Measurements from ENCODE around the gene TP53RK. TPM values are rescaled to one million over a fixed set of nuclear protein-coding genes. Genes with fewer than 3 reads are reported as not detected.

Gene TP53RK
- total RNA-seq, 1 donor from 2014 or later = 15.9 TPM

DNA sequence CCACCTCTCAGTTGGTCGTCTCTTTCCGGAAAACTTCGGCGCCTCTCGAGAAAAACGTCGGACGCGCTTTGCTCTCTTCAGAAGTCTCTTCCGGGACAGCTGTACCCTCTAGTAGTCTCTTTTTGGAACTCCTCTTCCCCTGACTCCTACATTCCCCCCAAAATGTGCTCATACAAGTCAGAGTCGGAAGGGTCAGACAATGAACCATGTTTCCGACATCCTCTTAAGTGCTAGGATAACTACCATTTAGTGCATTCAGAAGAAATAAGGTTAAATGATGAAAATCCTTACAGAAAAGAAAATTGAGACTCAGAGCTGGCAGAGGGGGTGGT is 476 bp upstream of the TP53RK start:
- no peaks in the 10 kb centered on the region for H3K27me3 ChIP-seq
- Mint-ChIP-seq H3K4me3 (peak overlapping the region; percentile 99), H3K4me1 (peaks cover 27% of the 10 kb centered on the region), H3K9me3 (no peaks in the 10 kb centered on the region), H3K27ac (peak overlapping the region; percentile 84), H3K36me3 (peaks cover 17% of the 10 kb centered on the region), H3K27me3 (ENCODE audit: insufficient read depth, low read depth) (peaks cover 13% of the 10 kb centered on the region)
- no peaks in the 10 kb centered on the region for H4K20me1 ChIP-seq (ENCODE audit: low read depth)
- TF ChIP-seq EZH2phosphoT487 (IDR thresholded peaks at IDR 0.05) (no peak), EZH2 (IDR thresholded peaks at IDR 0.05) (no peak)
- TF ChIP-seq, protein P1, sequence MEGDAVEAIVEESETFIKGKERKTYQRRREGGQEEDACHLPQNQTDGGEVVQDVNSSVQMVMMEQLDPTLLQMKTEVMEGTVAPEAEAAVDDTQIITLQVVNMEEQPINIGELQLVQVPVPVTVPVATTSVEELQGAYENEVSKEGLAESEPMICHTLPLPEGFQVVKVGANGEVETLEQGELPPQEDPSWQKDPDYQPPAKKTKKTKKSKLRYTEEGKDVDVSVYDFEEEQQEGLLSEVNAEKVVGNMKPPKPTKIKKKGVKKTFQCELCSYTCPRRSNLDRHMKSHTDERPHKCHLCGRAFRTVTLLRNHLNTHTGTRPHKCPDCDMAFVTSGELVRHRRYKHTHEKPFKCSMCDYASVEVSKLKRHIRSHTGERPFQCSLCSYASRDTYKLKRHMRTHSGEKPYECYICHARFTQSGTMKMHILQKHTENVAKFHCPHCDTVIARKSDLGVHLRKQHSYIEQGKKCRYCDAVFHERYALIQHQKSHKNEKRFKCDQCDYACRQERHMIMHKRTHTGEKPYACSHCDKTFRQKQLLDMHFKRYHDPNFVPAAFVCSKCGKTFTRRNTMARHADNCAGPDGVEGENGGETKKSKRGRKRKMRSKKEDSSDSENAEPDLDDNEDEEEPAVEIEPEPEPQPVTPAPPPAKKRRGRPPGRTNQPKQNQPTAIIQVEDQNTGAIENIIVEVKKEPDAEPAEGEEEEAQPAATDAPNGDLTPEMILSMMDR (IDR thresholded peaks at IDR 0.05) = no peak
- H3K4me2 ChIP-seq = peak overlapping the region; percentile 82
- H3F3A ChIP-seq (ENCODE audit: low read depth) = peaks cover 32% of the 10 kb centered on the region
- DNase-seq (ENCODE audit: low spot score) = no peak
- peak overlapping the region; percentile 89 for H2AFZ ChIP-seq (replicated peaks)
- no peaks in the 10 kb centered on the region for H3K9me3 ChIP-seq (ENCODE audit: low read depth)
- peaks cover 16% of the 10 kb centered on the region for H3K4me1 ChIP-seq
- peak overlapping the region; percentile 66 for H3K9ac ChIP-seq
- no peak overlapping the region for H3K27ac ChIP-seq
- peaks cover 40% of the 10 kb centered on the region for H3K79me2 ChIP-seq (ENCODE audit: low read depth)
- peak overlapping the region; percentile 47 for H3K4me3 ChIP-seq
- peaks cover 6% of the 10 kb centered on the region for H3K36me3 ChIP-seq

DNA sequence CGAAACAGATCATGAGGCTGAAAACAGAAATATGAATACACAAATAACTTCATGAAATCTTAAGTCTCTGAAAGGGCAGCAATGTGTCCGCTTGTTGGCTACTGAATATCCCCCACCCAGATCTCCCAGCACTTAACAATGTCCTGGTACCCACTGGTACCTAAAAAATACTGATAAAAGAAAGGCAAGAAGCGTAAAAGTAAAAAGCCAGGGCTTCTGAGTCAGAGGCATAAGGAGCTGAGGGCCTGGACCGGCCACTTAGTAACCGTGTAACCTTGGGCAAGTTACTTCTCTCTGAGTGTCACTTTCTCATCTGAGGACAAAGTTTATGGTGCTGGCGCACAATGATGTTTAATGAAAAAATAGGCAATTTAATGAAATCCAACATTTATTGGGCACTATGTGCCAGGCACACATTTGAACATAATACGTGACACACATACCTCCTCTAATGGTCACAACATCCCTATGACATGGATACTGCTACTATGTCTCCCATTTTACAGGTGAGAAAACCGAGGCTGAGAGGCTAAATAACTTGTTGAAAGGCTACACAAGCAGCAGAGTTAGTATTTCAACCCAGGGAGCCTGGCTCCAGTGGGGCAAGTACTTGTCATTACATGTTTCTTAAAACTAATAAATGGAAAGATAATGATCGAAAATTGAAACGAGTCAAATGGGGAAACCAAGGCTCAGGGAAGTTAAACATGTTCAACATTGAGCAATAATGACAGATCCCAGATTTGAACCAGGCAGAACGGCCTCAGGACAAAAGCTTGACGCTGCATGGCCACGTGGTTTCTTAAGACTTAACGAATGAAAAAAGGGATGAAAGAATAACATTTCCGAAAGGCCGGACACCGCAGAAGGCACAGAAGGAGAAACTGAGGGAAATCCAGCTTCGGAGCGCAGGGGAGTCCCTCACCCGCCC is 828 bp downstream of the TP53RK start:
- peaks cover 13% of the 10 kb centered on the region for H3K27me3 Mint-ChIP-seq (ENCODE audit: insufficient read depth, low read depth)
- Histone ChIP-seq H4K20me1 (ENCODE audit: low read depth) (peaks cover 2% of the 10 kb centered on the region), H3K27me3 (no peaks in the 10 kb centered on the region)

DNA sequence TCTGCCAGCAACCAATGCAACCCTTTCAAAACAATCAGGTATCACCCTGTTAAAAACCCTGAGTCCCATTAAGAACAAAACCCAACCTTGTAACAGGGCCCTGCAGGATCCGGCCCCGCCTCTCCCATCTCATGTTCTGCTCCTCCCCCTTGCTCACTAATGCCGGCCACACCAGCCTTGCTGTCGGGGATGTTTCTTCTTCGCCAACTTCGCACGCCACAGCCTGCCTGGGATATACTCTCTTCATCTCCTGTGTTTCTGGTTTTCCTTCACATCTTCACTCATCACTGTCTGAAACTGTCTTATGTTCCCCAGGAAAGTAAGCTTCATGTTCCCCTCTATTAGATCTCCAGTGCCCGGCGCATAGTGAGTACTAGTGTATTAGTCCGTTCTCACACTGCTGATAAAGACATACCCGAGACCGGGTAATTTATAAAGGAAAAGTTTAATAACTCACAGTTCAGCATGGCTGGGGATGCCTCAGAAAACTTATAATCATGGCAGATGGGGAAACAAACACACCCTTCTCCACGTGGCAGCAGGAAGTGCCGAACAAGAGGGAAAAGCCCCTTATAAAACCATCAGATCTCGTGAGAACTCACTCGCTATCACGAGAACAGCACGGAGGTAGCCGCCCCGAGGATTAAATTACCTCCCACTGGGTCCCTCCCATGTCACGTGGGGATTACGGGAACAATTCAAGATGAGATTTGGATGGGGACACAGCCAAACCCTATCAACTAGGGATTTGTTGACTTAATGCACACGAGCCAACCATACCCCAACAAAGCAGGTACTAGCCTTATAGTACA is 5.1 kb downstream of the TP53RK start:
- H3K4me3 Mint-ChIP-seq = peak overlapping the region; percentile 69
- peaks cover 7% of the 10 kb centered on the region for H4K20me1 ChIP-seq (ENCODE audit: low read depth)
- peaks cover 18% of the 10 kb centered on the region for H3K36me3 Mint-ChIP-seq
- H3K27me3 ChIP-seq = no peaks in the 10 kb centered on the region
- no peak overlapping the region for H3K9ac ChIP-seq
- H3K9me3 ChIP-seq (ENCODE audit: low read depth) = no peaks in the 10 kb centered on the region
- H3K79me2 ChIP-seq (ENCODE audit: low read depth) = peaks cover 66% of the 10 kb centered on the region
- H3K9me3 Mint-ChIP-seq = no peaks in the 10 kb centered on the region
- H3F3A ChIP-seq (ENCODE audit: low read depth) = peaks cover 44% of the 10 kb centered on the region
- H3K4me1 Mint-ChIP-seq = peaks cover 44% of the 10 kb centered on the region
- peak overlapping the region; percentile 73 for H3K4me2 ChIP-seq
- H3K4me1 ChIP-seq = peaks cover 29% of the 10 kb centered on the region
- peak overlapping the region; percentile 43 for H3K4me3 ChIP-seq
- H2AFZ ChIP-seq (replicated peaks) = peak overlapping the region; percentile 13
- H3K27ac Mint-ChIP-seq = peak overlapping the region; percentile 11
- no peak overlapping the region for H3K27ac ChIP-seq
- TF ChIP-seq EZH2 (IDR thresholded peaks at IDR 0.05) = no peak
- TF ChIP-seq, protein P1 (IDR thresholded peaks at IDR 0.05) = no peak
- TF ChIP-seq EZH2phosphoT487 (IDR thresholded peaks at IDR 0.05) = no peak
- H3K27me3 Mint-ChIP-seq (ENCODE audit: insufficient read depth, low read depth) = peaks cover 7% of the 10 kb centered on the region
- peak; percentile 81 for DNase-seq (ENCODE audit: low spot score)
- H3K36me3 ChIP-seq = peaks cover 8% of the 10 kb centered on the region

More for the DNA sequence above, 828 bp downstream of the TP53RK start:
- TF ChIP-seq EZH2 (IDR thresholded peaks at IDR 0.05) = no peak
- TF ChIP-seq, protein P1 (IDR thresholded peaks at IDR 0.05) = no peak
- TF ChIP-seq EZH2phosphoT487 (IDR thresholded peaks at IDR 0.05) = no peak
- peak overlapping the region; percentile 82 for H3K4me2 ChIP-seq
- Mint-ChIP-seq H3K9me3 (no peaks in the 10 kb centered on the region), H3K4me3 (peak overlapping the region; percentile 99), H3K36me3 (peaks cover 18% of the 10 kb centered on the region), H3K4me1 (peaks cover 29% of the 10 kb centered on the region), H3K27ac (peak overlapping the region; percentile 95)
- H2AFZ ChIP-seq (replicated peaks) = peak overlapping the region; percentile 82
- peak overlapping the region; percentile 94 for H3K27ac ChIP-seq
- no peak for DNase-seq (ENCODE audit: low spot score)
- peaks cover 47% of the 10 kb centered on the region for H3K79me2 ChIP-seq (ENCODE audit: low read depth)
- peaks cover 45% of the 10 kb centered on the region for H3F3A ChIP-seq (ENCODE audit: low read depth)
- H3K4me3 ChIP-seq = peak overlapping the region; percentile 80
- H3K9me3 ChIP-seq (ENCODE audit: low read depth) = no peaks in the 10 kb centered on the region
- H3K36me3 ChIP-seq = peaks cover 8% of the 10 kb centered on the region
- H3K9ac ChIP-seq = peak overlapping the region; percentile 94
- peaks cover 20% of the 10 kb centered on the region for H3K4me1 ChIP-seq

All from neural progenitor cell (in vitro differentiated cells).